Measurements from ENCODE around the gene RPS6KA5. TPM values are rescaled to one million over a fixed set of nuclear protein-coding genes. Genes with fewer than 3 reads are reported as not detected.
"Not testable (repeated sequence)": the region's sequence is repeated elsewhere in the genome, so short reads cannot be mapped to it uniquely, and the experiment has no call there.

RPS6KA5 gene
- total RNA-seq, 4 donors from 2014 or later = 8.2 to 13.6 (median 10.2) TPM

- intact Hi-C loops (cut with DNase I; ENCODE audit: low total_unique reads) = no loop called here
- peak; percentile 12 to 54 for DNase-seq (ENCODE audit: low spot score in 2 of 2)
- no peak overlapping the region for H3K4me3 ChIP-seq (ENCODE audit: low read depth, poor library complexity, severe bottlenecking)
- WGBS, 2 donors = 48 to 62% methylated on average over 6 of the region's 6 CpGs
- TF ChIP-seq CTCF (IDR thresholded peaks at IDR 0.05) = no peak
These were observed 217.7 kb downstream of the RPS6KA5 start for GRCh38 chr14:90842726-90843125.

- H3K4me3 ChIP-seq (ENCODE audit: low read depth, poor library complexity, severe bottlenecking); intact Hi-C loops (cut with DNase I; ENCODE audit: low total_unique reads); DNase-seq (ENCODE audit: low spot score in 2 of 2): not testable (repeated sequence)
- WGBS, 2 donors = 92 to 95% methylated on average over 4 of the region's 4 CpGs
These were observed 219.8 kb downstream of the RPS6KA5 start for GRCh38 chr14:90840667-90841066.

- no peak overlapping the region for H3K4me3 ChIP-seq (ENCODE audit: low read depth, poor library complexity, severe bottlenecking)
- no peak for DNase-seq (ENCODE audit: low spot score in 2 of 2)
- WGBS, 2 donors = 79 to 91% methylated on average over 3 of the region's 3 CpGs
- no peak for TF ChIP-seq CTCF (IDR thresholded peaks at IDR 0.05)
- no peak for TF ChIP-seq POLR2A (IDR thresholded peaks at IDR 0.05)
- intact Hi-C loops (cut with DNase I; ENCODE audit: low total_unique reads) = no loop called here
These were observed 220.6 kb downstream of the RPS6KA5 start for GRCh38 chr14:90839889-90840266.

GRCh38 chr14:90839024-90839888 lies 221.2 kb downstream of the RPS6KA5 start:
- WGBS, 2 donors = 46 to 64% methylated on average over 10 of the region's 10 CpGs
- DNase-seq (ENCODE audit: low spot score in 2 of 2) = peak in 1 of 2 donors; percentile 87
- TF ChIP-seq CTCF (IDR thresholded peaks at IDR 0.05) = no peak
- TF ChIP-seq POLR2A (IDR thresholded peaks at IDR 0.05) = no peak

GRCh38 chr14:90838531-90838930 lies 221.9 kb downstream of the RPS6KA5 start:
- 84 to 91% methylated on average over 8 of the region's 8 CpGs for WGBS, 2 donors
- H3K4me3 ChIP-seq (ENCODE audit: low read depth, poor library complexity, severe bottlenecking); intact Hi-C loops (cut with DNase I; ENCODE audit: low total_unique reads): not testable (repeated sequence)
- DNase-seq (ENCODE audit: low spot score in 2 of 2) = peak in 1 of 2 donors; percentile 60

More at GRCh38 chr14:90839024-90839888, 221.2 kb downstream of the RPS6KA5 start:
- intact Hi-C loops (cut with DNase I; ENCODE audit: low total_unique reads) = no loop called here
- H3K4me3 ChIP-seq (ENCODE audit: low read depth, poor library complexity, severe bottlenecking) = no peak overlapping the region

GRCh38 chr14:90837355-90837754 lies 223.1 kb downstream of the RPS6KA5 start:
- intact Hi-C loops (cut with DNase I; ENCODE audit: low total_unique reads) = no loop called here
- no peak overlapping the region for H3K4me3 ChIP-seq (ENCODE audit: low read depth, poor library complexity, severe bottlenecking)
- 94 to 96% methylated on average over 9 of the region's 9 CpGs for WGBS, 2 donors
- DNase-seq (ENCODE audit: low spot score in 2 of 2) = no peak
- TF ChIP-seq POLR2A (IDR thresholded peaks at IDR 0.05) = no peak
- no peak for TF ChIP-seq CTCF (IDR thresholded peaks at IDR 0.05)

GRCh38 chr14:90836692-90837063 lies 223.8 kb downstream of the RPS6KA5 start:
- intact Hi-C loops (cut with DNase I; ENCODE audit: low total_unique reads) = no loop called here
- 88 to 90% methylated on average over 7 of the region's 7 CpGs for WGBS, 2 donors
- H3K4me3 ChIP-seq (ENCODE audit: low read depth, poor library complexity, severe bottlenecking) = no peak overlapping the region
- DNase-seq (ENCODE audit: low spot score in 2 of 2) = peak in 1 of 2 donors; percentile 37
- TF ChIP-seq POLR2A (IDR thresholded peaks at IDR 0.05) (no peak), CTCF (IDR thresholded peaks at IDR 0.05) (no peak)
